GM12864 (cell line): ENCODE data around the gene CAPNS2.

ENCODE experiments used
- DNase-seq: peaks from one replicate; pipeline ENCODE4 v3.0.0-alpha.2; 2011; ENCODE audit warnings: low read depth
- H3K4me3 ChIP-seq: 2 replicates; pipeline ENCODE4 v1.5.1; 2011; ENCODE audit warnings: mild to moderate bottlenecking, low read depth, low read length, control low read depth
- TF ChIP-seq, protein P1 (sequence below): IDR thresholded peaks from 2 replicates; pipeline ENCODE4 v1.5.1; 2011; ENCODE audit warnings: low read depth, mild to moderate bottlenecking, moderate library complexity, low read length, control low read depth, inconsistent platforms; ENCODE audit errors: missing control alignments

Gene CAPNS2

DNA sequence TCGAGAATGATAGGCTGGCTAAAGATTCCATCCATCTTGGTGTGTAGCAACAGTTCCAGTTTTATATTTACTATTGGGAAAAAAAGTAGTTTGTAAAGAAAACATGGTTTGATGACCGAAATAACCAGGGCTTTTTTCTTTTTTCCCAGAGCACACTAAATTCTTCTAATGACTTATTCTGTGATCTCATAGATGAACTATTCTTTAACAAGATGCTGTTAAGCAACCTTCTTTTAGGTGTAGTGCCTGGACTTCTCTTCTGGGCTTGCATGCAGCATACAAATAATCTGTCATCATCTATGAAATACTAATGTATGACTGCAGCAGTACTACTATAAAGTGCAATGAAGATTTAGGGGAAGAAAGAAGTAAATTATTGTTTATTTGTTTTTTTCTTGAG is 11.0 kb upstream of the CAPNS2 start:
- no peak overlapping the region for H3K4me3 ChIP-seq
- TF ChIP-seq, protein P1, sequence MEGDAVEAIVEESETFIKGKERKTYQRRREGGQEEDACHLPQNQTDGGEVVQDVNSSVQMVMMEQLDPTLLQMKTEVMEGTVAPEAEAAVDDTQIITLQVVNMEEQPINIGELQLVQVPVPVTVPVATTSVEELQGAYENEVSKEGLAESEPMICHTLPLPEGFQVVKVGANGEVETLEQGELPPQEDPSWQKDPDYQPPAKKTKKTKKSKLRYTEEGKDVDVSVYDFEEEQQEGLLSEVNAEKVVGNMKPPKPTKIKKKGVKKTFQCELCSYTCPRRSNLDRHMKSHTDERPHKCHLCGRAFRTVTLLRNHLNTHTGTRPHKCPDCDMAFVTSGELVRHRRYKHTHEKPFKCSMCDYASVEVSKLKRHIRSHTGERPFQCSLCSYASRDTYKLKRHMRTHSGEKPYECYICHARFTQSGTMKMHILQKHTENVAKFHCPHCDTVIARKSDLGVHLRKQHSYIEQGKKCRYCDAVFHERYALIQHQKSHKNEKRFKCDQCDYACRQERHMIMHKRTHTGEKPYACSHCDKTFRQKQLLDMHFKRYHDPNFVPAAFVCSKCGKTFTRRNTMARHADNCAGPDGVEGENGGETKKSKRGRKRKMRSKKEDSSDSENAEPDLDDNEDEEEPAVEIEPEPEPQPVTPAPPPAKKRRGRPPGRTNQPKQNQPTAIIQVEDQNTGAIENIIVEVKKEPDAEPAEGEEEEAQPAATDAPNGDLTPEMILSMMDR, result no peak
- DNase-seq, result no peak

DNA sequence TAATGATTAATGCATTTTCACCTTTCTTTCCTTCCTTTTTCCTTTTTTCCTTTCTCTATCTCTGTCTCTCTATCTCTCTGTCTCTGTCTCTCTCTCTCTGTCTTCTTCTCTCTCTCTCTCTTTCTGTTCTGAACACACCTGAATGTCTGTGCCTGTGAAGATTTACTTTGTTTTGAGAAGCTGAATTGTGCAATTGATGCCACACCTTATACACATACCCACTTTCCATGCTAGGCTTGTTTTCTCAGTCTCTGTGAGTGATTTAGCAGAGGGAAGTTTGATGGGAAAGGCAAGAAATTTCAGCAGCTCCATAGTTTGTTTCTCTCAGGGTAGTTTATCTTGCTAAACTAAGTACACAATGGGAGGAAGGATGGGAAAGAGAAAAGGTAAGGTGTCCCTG is 9.3 kb upstream of the CAPNS2 start:
- H3K4me3 ChIP-seq, result no peak overlapping the region
- no peak for DNase-seq
- TF ChIP-seq, protein P1, result no peak

DNA sequence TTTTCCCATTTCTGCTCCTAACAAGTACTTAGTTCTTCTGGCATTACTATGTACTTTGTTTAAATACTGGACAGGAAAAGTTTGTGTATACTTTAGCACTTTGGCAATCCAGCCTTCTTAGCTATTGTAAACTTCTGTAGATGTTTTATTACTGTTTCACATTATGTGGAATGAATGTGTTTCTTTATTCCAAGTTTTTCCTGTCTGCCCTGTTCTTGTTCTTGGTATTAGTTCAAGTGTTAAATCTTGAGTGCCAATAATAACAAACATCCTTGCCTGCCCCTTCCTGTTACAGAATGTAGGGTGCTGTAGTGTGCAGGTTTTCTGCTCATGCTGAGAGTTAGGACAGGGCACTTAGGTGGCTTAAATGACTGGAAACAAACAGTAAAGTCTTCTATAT is 7.3 kb upstream of the CAPNS2 start:
- no peak for DNase-seq
- H3K4me3 ChIP-seq, result no peak overlapping the region
- TF ChIP-seq, protein P1, result no peak

DNA sequence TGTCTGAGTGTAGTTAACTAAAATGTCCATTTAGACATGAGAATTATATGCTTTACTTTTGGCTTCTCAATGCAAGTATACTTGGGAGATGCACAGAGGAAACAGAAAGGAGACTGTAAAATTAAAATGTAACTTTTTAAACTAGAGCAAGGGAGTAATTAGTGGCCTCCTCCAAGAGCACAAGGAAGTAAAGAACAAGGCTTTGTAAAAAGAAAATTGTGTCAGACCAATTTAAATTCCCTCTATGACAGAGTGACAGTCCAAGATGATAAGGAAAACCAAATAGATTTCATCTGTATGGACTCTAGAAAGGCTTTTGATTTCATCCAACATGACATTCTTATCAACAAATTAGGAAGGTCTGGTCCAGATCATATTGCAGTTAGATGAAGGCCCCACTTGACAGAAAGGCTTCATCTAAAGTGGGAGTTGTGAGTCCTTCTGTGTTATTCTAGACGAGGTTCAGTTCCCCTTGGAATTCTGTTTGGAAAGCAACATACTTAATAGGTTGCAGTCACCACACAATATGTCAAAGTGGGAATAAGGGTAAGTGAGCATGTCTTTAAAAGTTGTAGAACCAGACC is 6.5 kb upstream of the CAPNS2 start:
- TF ChIP-seq, protein P1, result no peak
- no peak overlapping the region for H3K4me3 ChIP-seq
- DNase-seq, result no peak

DNA sequence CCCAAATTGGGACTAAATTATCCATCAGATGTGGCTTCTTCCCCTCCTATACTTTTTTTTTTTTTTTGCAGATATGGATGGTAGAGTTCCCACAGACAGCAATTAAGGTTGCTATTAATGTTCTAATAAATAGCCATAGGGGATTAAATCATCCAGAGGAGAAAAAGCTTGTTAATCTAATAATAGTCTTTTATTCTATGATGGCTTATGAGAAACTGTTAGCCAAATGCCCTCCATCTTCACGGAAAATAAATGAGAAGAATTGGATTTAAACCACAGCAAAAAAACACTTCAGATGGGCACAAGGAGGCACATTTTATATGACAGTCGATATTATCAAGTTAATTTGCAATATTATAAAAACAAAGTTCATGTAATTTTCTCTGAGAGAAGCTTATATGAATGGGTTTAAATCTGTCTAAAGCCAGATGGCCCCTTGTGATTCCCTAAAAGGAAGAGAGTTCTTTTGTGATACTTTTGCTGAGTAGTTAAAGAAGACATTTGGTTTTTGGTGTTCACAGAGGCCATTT is 5.1 kb upstream of the CAPNS2 start:
- no peak for DNase-seq
- H3K4me3 ChIP-seq, result no peak overlapping the region
- TF ChIP-seq, protein P1, result no peak

DNA sequence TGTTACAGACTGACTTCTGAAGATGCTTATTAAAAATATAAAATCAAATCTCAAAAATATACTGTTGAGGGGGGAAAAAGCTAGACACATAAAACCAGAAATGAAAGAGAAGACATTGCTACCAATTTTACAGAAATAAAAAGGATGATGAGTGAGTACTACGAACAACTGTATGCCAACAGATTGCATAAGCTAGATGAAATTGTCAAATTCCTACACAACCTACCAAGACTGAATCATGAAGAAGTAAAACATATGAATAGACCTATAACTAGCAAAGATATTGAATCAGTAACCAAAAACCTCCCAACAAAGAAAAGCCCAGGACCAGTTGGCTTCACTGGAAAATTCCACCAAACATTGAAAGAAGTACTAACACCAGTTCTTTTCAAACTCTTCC is 3.5 kb upstream of the CAPNS2 start:
- TF ChIP-seq, protein P1, result no peak
- H3K4me3 ChIP-seq, result no peak overlapping the region
- no peak for DNase-seq

DNA sequence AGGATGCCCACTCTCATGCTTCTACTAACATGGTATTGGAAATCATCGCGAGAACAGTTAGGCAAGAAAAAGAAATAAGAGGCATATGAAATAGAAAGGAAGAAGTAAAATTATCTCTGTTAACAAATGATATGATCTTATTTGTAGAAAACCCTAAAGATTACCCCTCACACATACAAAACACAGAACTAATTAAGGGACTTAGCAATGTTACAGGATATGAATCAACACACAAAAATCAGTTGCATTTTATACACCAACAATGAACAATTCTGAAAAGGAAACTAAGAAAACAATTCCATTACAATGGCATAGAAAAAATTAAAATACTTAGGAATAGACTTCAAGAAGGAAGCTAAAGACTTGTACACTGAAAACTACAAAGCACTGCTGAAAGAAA is 2.7 kb upstream of the CAPNS2 start:
- DNase-seq, result no peak
- TF ChIP-seq, protein P1, result no peak
- no peak overlapping the region for H3K4me3 ChIP-seq
